ENCODE results near the gene ALG14.
A peak's percentile ranks its signal among the peaks of the same experiment; 100 is the strongest.

ALG14 gene

DNA sequence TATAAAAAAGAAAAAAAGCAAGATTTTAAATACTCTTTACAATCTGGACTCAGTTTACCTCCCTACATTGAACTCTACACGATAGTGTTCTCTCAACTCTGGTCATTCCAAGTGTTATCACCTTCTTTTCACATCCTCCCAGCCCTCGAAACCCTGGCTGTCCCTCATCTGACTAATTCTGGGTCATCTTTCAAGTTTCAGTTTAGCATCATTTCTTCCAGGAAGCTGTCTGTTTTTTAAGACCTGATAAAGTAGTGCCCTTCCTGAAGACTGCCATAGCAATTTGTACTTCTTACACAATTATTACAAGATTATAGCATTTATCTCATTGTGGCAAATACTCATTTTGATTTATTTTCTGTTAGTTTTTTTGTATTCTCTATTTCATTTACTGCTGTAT is 1.2 kb downstream of the ALG14 start:
- peak overlapping the region; percentile 82 for H3K4me2 ChIP-seq (ENCODE audit: low read length)
- no peaks in the 10 kb centered on the region for H3K27me3 ChIP-seq (ENCODE audit: low read depth, low read length)
- peak overlapping the region; percentile 75 for H3K9ac ChIP-seq (ENCODE audit: low read length)
- H3K4me3 ChIP-seq (ENCODE audit: low read length) = peak overlapping the region; percentile 86
- TF ChIP-seq EZH2phosphoT487 (IDR thresholded peaks at IDR 0.05; ENCODE audit: low read depth) = no peak
- no peak for TF ChIP-seq CTCF (IDR thresholded peaks at IDR 0.05; ENCODE audit: low read depth, low read length)
- H3K79me2 ChIP-seq (ENCODE audit: low read length) = no peaks in the 10 kb centered on the region
- no peaks in the 10 kb centered on the region for H3K9me3 ChIP-seq (ENCODE audit: insufficient read depth, low read length)
- no peak overlapping the region for H3K27ac ChIP-seq (ENCODE audit: low read length)
- H3K4me1 ChIP-seq (ENCODE audit: low read length) = peaks cover 10% of the 10 kb centered on the region
- no peaks in the 10 kb centered on the region for H4K20me1 ChIP-seq (ENCODE audit: insufficient read depth, low read length)
- no peaks in the 10 kb centered on the region for H3K36me3 ChIP-seq (replicated peaks; ENCODE audit: low read depth, low read length)
- H2AFZ ChIP-seq (ENCODE audit: low read depth, low read length) = 0 out of 2 replicates have a peak overlapping the region, but pooled peaks have one; percentile 60

GRCh38 chr1:95069710-95070093 is 3.0 kb downstream of the ALG14 start:
- TF ChIP-seq CTCF (IDR thresholded peaks at IDR 0.05; ENCODE audit: low read depth, low read length) (no peak), EZH2phosphoT487 (IDR thresholded peaks at IDR 0.05; ENCODE audit: low read depth) (no peak)
- Histone ChIP-seq H3K9me3 (ENCODE audit: insufficient read depth, low read length) (no peaks in the 10 kb centered on the region), H3K27ac (ENCODE audit: low read length) (no peak overlapping the region), H4K20me1 (ENCODE audit: insufficient read depth, low read length) (no peaks in the 10 kb centered on the region), H3K36me3 (replicated peaks; ENCODE audit: low read depth, low read length) (no peaks in the 10 kb centered on the region), H3K4me1 (ENCODE audit: low read length) (peaks cover 10% of the 10 kb centered on the region), H2AFZ (ENCODE audit: low read depth, low read length) (no peak overlapping the region), H3K9ac (ENCODE audit: low read length) (no peak overlapping the region), H3K27me3 (ENCODE audit: low read depth, low read length) (no peaks in the 10 kb centered on the region), H3K4me3 (ENCODE audit: low read length) (no peak overlapping the region), H3K4me2 (ENCODE audit: low read length) (no peak overlapping the region), H3K79me2 (ENCODE audit: low read length) (no peaks in the 10 kb centered on the region)

GRCh38 chr1:95068956-95069709 is 3.6 kb downstream of the ALG14 start:
- H3K79me2 ChIP-seq (ENCODE audit: low read length) = no peaks in the 10 kb centered on the region
- H3K9ac ChIP-seq (ENCODE audit: low read length) = no peak overlapping the region
- H4K20me1 ChIP-seq (ENCODE audit: insufficient read depth, low read length) = no peaks in the 10 kb centered on the region
- no peaks in the 10 kb centered on the region for H3K9me3 ChIP-seq (ENCODE audit: insufficient read depth, low read length)
- no peak for TF ChIP-seq CTCF (IDR thresholded peaks at IDR 0.05; ENCODE audit: low read depth, low read length)
- no peak for TF ChIP-seq EZH2phosphoT487 (IDR thresholded peaks at IDR 0.05; ENCODE audit: low read depth)
- H3K27me3 ChIP-seq (ENCODE audit: low read depth, low read length) = no peaks in the 10 kb centered on the region
- no peaks in the 10 kb centered on the region for H3K36me3 ChIP-seq (replicated peaks; ENCODE audit: low read depth, low read length)
- H3K4me3 ChIP-seq (ENCODE audit: low read length) = no peak overlapping the region
- peaks cover 10% of the 10 kb centered on the region for H3K4me1 ChIP-seq (ENCODE audit: low read length)
- no peak overlapping the region for H3K4me2 ChIP-seq (ENCODE audit: low read length)
- no peak overlapping the region for H2AFZ ChIP-seq (ENCODE audit: low read depth, low read length)
- no peak overlapping the region for H3K27ac ChIP-seq (ENCODE audit: low read length)

- Histone ChIP-seq H3K4me3 (ENCODE audit: low read length) (no peak overlapping the region), H4K20me1 (ENCODE audit: insufficient read depth, low read length) (no peaks in the 10 kb centered on the region), H3K9me3 (ENCODE audit: insufficient read depth, low read length) (no peaks in the 10 kb centered on the region), H3K4me2 (ENCODE audit: low read length) (no peak overlapping the region), H2AFZ (ENCODE audit: low read depth, low read length) (no peak overlapping the region), H3K79me2 (ENCODE audit: low read length) (no peaks in the 10 kb centered on the region), H3K9ac (ENCODE audit: low read length) (no peak overlapping the region), H3K4me1 (ENCODE audit: low read length) (peaks cover 6% of the 10 kb centered on the region), H3K27me3 (ENCODE audit: low read depth, low read length) (no peaks in the 10 kb centered on the region), H3K27ac (ENCODE audit: low read length) (no peak overlapping the region), H3K36me3 (replicated peaks; ENCODE audit: low read depth, low read length) (no peaks in the 10 kb centered on the region)
- no peak for TF ChIP-seq EZH2phosphoT487 (IDR thresholded peaks at IDR 0.05; ENCODE audit: low read depth)
- no peak for TF ChIP-seq CTCF (IDR thresholded peaks at IDR 0.05; ENCODE audit: low read depth, low read length)
Measured at GRCh38 chr1:95067568-95067967, 5.2 kb downstream of the ALG14 start.
